MM.1S (cell line): ENCODE measurements around the gene MS4A18.

Experiments used
- DNase-seq: peaks from one replicate; pipeline ENCODE4 v3.0.0-alpha.2; 2015
- H2AFZ ChIP-seq: fragments of 300-600 bp; sonication (generic); 2 replicates; pipeline ENCODE4 v1.6.0; 2016; ENCODE audit warnings: antibody characterized with exemption, low read length
- H3F3A ChIP-seq: fragments of 300-600 bp; sonication (generic); 2 replicates; pipeline ENCODE4 v1.6.1; 2016; ENCODE audit warnings: mild to moderate bottlenecking, antibody characterized with exemption, low read length, moderate library complexity, mixed read lengths; ENCODE audit not compliant: insufficient read depth
- H3K27ac ChIP-seq: fragments of 300-600 bp; sonication (generic); 2 replicates; pipeline ENCODE4 v1.5.1; 2016; ENCODE audit warnings: mild to moderate bottlenecking, low read length
- H3K27me3 ChIP-seq: fragments of 300-600 bp; sonication (generic); replicated peaks from 2 replicates; pipeline ENCODE4 v1.6.0; 2016; ENCODE audit warnings: low read length; ENCODE audit not compliant: insufficient read depth
- H3K36me3 ChIP-seq: fragments of 300-600 bp; sonication (generic); replicated peaks from 2 replicates; pipeline ENCODE4 v1.6.1; 2016; ENCODE audit warnings: mild to moderate bottlenecking, low read length, mixed read lengths; ENCODE audit not compliant: insufficient read depth
- H3K4me1 ChIP-seq: fragments of 300-600 bp; sonication (generic); 2 replicates; pipeline ENCODE4 v1.6.1; 2016; ENCODE audit warnings: low read length, mixed read lengths
- H3K4me2 ChIP-seq: fragments of 300-600 bp; sonication (generic); 2 replicates; pipeline ENCODE4 v1.6.0; 2016; ENCODE audit warnings: low read depth, low read length
- H3K4me3 ChIP-seq: fragments of 300-600 bp; sonication (generic); 2 replicates; pipeline ENCODE4 v1.5.1; 2016; ENCODE audit warnings: low read length, mixed read lengths
- H3K79me2 ChIP-seq: fragments of 300-600 bp; sonication (generic); 2 replicates; pipeline ENCODE4 v1.6.1; 2016; ENCODE audit warnings: mixed run types, low read length, mixed read lengths
- H3K9ac ChIP-seq: fragments of 300-600 bp; sonication (generic); 2 replicates; pipeline ENCODE4 v1.6.1; 2016; ENCODE audit warnings: low read length, mixed read lengths
- H3K9me2 ChIP-seq: fragments of 300-600 bp; sonication (generic); replicated peaks from 2 replicates; pipeline ENCODE4 v1.6.1; 2016; ENCODE audit warnings: mild to moderate bottlenecking, low read length, mixed read lengths; ENCODE audit not compliant: insufficient read depth
- H3K9me3 ChIP-seq: fragments of 300-600 bp; sonication (generic); replicated peaks from 2 replicates; pipeline ENCODE4 v1.6.1; 2016; ENCODE audit warnings: mild to moderate bottlenecking, low read length, mixed read lengths; ENCODE audit not compliant: insufficient read depth
- H4K20me1 ChIP-seq: fragments of 300-600 bp; sonication (generic); 2 replicates; pipeline ENCODE4 v1.6.1; 2016; ENCODE audit warnings: mild to moderate bottlenecking, low read length, moderate library complexity, mixed read lengths; ENCODE audit not compliant: insufficient read depth
- EZH2 ChIP-seq: fragments of 300-600 bp; sonication (generic); optimal IDR thresholded peaks from 2 replicates; pipeline ENCODE3; 2017; ENCODE audit warnings: low read depth, mild to moderate bottlenecking, antibody characterized with exemption, low read length, mixed read lengths
- EZH2phosphoT487 ChIP-seq: fragments of 300-600 bp; sonication (generic); IDR thresholded peaks from 2 replicates; pipeline ENCODE4 v1.6.1; 2018; ENCODE audit warnings: antibody characterized with exemption, low read length
- TF ChIP-seq, protein P1 (sequence below): fragments of 300-600 bp; sonication (generic); IDR thresholded peaks from 2 replicates; pipeline ENCODE4 v1.5.1; 2016; ENCODE audit warnings: antibody characterized with exemption, low read length, mixed read lengths

MS4A18 gene

DNA sequence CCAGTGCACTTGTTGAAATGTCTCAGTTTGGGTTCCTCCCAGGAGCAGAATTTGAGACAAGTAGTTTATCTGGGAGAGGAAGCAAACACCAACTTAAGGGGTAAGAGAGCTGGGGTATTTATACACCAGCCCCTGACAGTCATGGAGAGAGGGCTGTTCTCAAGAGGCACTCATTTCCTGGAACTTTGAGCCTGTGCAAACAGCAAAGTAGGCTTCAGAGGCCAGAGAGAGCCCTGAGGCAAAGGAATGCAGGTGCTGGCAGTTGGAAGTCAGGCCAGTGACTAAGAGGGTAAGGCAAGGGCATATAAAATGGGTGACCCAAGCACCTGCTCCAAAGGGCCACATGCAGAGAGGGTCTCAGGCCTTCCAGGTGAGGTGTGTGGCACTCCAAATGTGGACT lies 16.1 kb downstream of the MS4A18 start:
- no peaks in the 10 kb centered on the region for H3K9me3 ChIP-seq
- DNase-seq, result no peak
- TF ChIP-seq, protein P1, sequence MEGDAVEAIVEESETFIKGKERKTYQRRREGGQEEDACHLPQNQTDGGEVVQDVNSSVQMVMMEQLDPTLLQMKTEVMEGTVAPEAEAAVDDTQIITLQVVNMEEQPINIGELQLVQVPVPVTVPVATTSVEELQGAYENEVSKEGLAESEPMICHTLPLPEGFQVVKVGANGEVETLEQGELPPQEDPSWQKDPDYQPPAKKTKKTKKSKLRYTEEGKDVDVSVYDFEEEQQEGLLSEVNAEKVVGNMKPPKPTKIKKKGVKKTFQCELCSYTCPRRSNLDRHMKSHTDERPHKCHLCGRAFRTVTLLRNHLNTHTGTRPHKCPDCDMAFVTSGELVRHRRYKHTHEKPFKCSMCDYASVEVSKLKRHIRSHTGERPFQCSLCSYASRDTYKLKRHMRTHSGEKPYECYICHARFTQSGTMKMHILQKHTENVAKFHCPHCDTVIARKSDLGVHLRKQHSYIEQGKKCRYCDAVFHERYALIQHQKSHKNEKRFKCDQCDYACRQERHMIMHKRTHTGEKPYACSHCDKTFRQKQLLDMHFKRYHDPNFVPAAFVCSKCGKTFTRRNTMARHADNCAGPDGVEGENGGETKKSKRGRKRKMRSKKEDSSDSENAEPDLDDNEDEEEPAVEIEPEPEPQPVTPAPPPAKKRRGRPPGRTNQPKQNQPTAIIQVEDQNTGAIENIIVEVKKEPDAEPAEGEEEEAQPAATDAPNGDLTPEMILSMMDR, result no peak
- TF ChIP-seq EZH2phosphoT487, result no peak
- no peak for TF ChIP-seq EZH2
- H4K20me1 ChIP-seq, result no peaks in the 10 kb centered on the region
- no peaks in the 10 kb centered on the region for H3K79me2 ChIP-seq
- H3F3A ChIP-seq, result no peaks in the 10 kb centered on the region
- H3K9ac ChIP-seq, result no peak overlapping the region
- H3K27ac ChIP-seq, result no peak overlapping the region
- H3K4me3 ChIP-seq, result no peak overlapping the region
- H3K9me2 ChIP-seq, result no peaks in the 10 kb centered on the region
- H2AFZ ChIP-seq, result no peak overlapping the region
- no peaks in the 10 kb centered on the region for H3K4me1 ChIP-seq
- no peak overlapping the region for H3K4me2 ChIP-seq
- H3K36me3 ChIP-seq, result no peaks in the 10 kb centered on the region
- no peaks in the 10 kb centered on the region for H3K27me3 ChIP-seq

DNA sequence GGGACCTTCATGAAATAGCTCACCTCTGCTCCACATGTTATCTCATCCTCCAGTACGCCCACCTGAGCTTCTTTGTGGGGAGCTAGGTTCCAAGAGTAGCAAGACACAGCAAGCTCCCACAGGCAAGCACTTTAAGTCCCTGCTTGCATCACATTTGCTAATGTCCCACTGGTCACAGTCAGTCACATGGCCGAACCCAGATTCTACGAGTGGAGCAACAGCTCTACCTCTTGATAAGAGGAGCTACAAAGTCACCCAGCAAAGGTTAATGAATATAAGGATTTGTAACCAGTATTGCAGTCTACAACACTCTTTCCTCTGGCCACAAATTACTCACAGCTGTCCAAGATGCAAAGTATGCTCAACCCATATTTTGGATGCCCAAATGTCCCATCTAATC lies 16.9 kb downstream of the MS4A18 start:
- no peak overlapping the region for H3K9ac ChIP-seq
- H3K9me2 ChIP-seq, result no peaks in the 10 kb centered on the region
- DNase-seq, result no peak
- no peaks in the 10 kb centered on the region for H3K27me3 ChIP-seq
- no peaks in the 10 kb centered on the region for H3K36me3 ChIP-seq
- H2AFZ ChIP-seq, result no peak overlapping the region
- no peaks in the 10 kb centered on the region for H3K79me2 ChIP-seq
- no peaks in the 10 kb centered on the region for H3K9me3 ChIP-seq
- no peak overlapping the region for H3K4me3 ChIP-seq
- no peak overlapping the region for H3K27ac ChIP-seq
- TF ChIP-seq, protein P1, result no peak
- TF ChIP-seq EZH2, result no peak
- no peak for TF ChIP-seq EZH2phosphoT487
- no peak overlapping the region for H3K4me2 ChIP-seq
- H4K20me1 ChIP-seq, result no peaks in the 10 kb centered on the region
- no peaks in the 10 kb centered on the region for H3F3A ChIP-seq
- H3K4me1 ChIP-seq, result no peaks in the 10 kb centered on the region

DNA sequence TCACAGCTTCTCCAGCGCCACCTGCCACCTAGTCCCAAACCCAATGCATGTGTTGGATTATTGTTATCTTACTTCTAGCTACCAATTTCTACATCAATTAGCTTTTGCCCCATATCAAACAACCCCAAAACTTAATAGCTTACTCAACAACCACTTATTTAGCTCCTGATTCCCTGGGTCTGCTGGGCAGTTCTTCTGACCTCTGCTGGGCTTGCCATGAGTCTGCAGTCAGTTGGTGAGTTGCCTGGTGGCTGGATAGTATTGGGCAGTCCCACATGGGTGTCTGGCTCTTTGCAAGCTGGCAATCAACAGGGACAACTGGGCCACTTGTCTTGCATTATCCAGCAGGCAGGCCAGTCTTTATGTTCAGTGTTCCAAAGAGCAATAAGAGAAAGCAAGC lies 18.5 kb downstream of the MS4A18 start:
- H3K9me2 ChIP-seq, result no peaks in the 10 kb centered on the region
- no peaks in the 10 kb centered on the region for H4K20me1 ChIP-seq
- H3K79me2 ChIP-seq, result no peaks in the 10 kb centered on the region
- no peaks in the 10 kb centered on the region for H3F3A ChIP-seq
- TF ChIP-seq EZH2phosphoT487, result no peak
- no peak for TF ChIP-seq EZH2
- TF ChIP-seq, protein P1, result no peak
- no peak overlapping the region for H3K9ac ChIP-seq
- H3K27ac ChIP-seq, result no peak overlapping the region
- no peak overlapping the region for H2AFZ ChIP-seq
- no peaks in the 10 kb centered on the region for H3K27me3 ChIP-seq
- DNase-seq, result no peak
- H3K4me2 ChIP-seq, result no peak overlapping the region
- H3K9me3 ChIP-seq, result no peaks in the 10 kb centered on the region
- no peak overlapping the region for H3K4me3 ChIP-seq
- H3K36me3 ChIP-seq, result no peaks in the 10 kb centered on the region
- H3K4me1 ChIP-seq, result no peaks in the 10 kb centered on the region
